ENCODE measurements around the gene CNTNAP5. TPM values are rescaled to one million over a fixed set of nuclear protein-coding genes. Genes with fewer than 3 reads are reported as not detected.

The CNTNAP5 gene
- total and polyA plus RNA-seq, 9 of the 15 experiments (the other 6 are each of a cell fraction or from before 2014, with no cell fraction given), result not detected

GRCh38 chr2:124625561-124625960 is 600.5 kb downstream of the CNTNAP5 start (continued):
- no peak for TF ChIP-seq ZNF407 (IDR thresholded peaks at IDR 0.05; ENCODE audit: low read depth)
- no peak for TF ChIP-seq TBP (optimal IDR thresholded peaks at IDR 0.05; ENCODE audit: low read depth, low read length)
- no peak for TF ChIP-seq ZNF830 (CRISPR knock-in tag; IDR thresholded peaks at IDR 0.05)
- no peak for TF ChIP-seq ZFP36 (IDR thresholded peaks at IDR 0.05; ENCODE audit: low read depth, low read length, partially characterized antibody)
- TF ChIP-seq ETV6 (IDR thresholded peaks at IDR 0.05; ENCODE audit: borderline replicate concordance in 1 of 2, low read depth in 2 of 2, low read length in 1 of 2), result no peak
- no peak for TF ChIP-seq ETV6 (CRISPR knock-in tag; IDR thresholded peaks at IDR 0.05; ENCODE audit: borderline replicate concordance)
- TF ChIP-seq KDM1A (IDR thresholded peaks at IDR 0.05), result no peak
- no peak for TF ChIP-seq REST (IDR thresholded peaks at IDR 0.05; ENCODE audit: borderline replicate concordance)
- no peak for TF ChIP-seq REST (CRISPR knock-in tag; IDR thresholded peaks at IDR 0.05; ENCODE audit: low read depth)
- TF ChIP-seq ZFX (CRISPR knock-in tag; IDR thresholded peaks at IDR 0.05), result no peak

Data from K562 (cell line).